Non-pigmented ciliary epithelial cell (primary cell): ENCODE measurements around the gene NRP2.

Experiments used
- DNase-seq: peaks from one replicate; pipeline ENCODE4 v3.0.0-alpha.2; 2010; ENCODE audit warnings: low read depth

The NRP2 gene

DNA sequence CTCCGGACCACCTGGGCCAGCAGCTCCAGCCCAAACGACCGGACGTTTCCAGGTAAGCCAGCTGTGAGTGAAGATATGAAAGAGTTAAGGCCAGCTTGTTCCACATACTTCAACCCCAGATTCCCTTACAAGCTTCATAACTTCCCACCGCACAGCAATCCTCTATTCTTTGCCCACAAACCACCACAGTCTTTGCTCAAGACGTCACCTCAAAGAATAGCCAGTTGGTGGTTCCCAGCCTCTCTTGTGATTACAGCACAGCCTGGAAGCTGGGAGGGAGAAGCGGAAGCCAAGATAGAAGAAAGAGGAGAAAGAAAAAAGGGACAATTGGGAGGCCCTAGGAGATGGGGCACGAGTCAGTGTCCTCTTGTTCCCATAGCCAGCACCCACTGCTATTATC, 70.6 kb downstream of the NRP2 start:
- DNase-seq = no peak

- DNase-seq = no peak
Measured at GRCh38 chr2:205754285-205754923, 72.1 kb downstream of the NRP2 start.

- no peak for DNase-seq
Measured at GRCh38 chr2:205754924-205755321, 72.6 kb downstream of the NRP2 start.

GRCh38 chr2:205755923-205756322, 73.6 kb downstream of the NRP2 start:
- no peak for DNase-seq

DNA sequence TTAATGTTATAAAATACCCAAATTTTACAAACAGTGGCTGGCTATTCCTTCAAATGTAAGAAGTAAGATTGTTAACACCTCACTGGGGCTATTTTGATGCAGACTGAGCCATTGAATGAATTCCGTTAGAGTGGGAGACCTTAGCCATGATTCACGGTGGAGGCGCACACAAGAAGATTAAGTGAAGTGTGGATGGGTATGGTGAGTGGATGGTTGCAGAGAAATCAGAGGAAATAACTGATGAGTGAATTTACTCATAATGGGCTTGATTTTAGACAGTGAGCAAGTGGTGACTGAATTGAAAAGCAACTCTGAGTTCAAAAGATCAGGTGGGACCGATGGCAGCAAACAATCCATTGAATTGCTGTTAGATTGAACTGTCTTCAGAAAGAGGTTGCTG, 75.0 kb downstream of the NRP2 start:
- no peak for DNase-seq

GRCh38 chr2:205758051-205758450, 75.8 kb downstream of the NRP2 start:
- peak; percentile 82 for DNase-seq

- DNase-seq = no peak
Measured at GRCh38 chr2:205758500-205758899, 76.2 kb downstream of the NRP2 start.

GRCh38 chr2:205759257-205759656, 77.0 kb downstream of the NRP2 start:
- DNase-seq = no peak

GRCh38 chr2:205759732-205760131, 77.4 kb downstream of the NRP2 start:
- no peak for DNase-seq

DNA sequence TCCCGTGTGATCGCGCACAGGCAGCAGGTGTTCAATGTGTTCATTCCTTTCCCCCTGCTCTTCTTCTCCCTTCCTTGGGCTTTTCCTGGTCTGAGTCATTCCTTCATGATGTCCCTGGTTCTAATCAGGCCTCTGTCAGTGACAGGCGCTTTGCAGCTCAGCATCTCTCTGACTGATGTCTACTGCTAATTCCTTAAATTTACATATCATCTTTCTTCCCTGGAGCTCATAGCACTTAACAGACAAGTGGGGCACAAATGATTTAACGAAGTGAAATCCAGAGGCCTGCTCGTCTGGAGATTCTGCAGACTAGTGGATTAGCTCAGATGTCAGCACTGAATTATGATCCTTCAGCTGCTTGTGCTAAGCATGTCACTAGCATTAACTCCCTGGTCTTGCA, 77.9 kb downstream of the NRP2 start:
- DNase-seq = no peak

DNA sequence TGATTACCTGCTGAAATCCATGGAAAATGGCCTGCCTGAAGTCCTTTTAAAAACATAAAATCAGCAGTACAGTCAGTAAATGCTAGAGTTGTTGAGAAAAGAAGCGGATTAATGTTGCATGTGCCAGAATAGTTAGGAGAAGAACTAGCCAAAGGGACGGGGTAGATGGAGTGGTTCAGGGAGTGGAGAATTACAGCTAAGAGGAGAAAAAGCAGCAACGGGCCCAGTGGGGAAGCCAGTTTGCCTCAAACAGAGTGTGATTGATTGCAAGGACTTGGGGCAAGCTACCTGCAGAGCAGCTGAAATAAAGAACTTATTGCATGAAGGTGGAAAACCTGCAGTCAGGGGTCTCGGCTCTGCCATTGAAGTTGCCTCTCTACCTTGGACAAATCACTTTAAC, 79.1 kb downstream of the NRP2 start:
- no peak for DNase-seq

DNA sequence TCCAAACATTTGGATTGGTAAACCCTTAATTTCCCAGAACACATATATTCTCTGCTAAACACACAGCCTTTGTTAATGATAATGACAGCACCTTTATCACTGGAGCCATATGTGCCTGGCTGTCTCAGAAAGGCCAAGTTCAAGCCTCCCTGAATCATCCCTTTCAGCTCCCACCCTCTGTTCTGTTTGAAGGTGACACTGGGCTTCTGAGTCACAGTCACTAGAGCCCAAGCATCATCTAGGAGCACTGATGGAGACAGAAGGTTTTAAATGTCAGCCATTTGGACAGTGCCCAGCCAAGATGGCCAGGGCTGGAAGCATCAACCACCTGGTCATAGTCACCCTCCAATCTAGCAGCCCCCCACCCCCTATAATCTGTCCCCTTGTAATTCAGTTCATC, 80.6 kb downstream of the NRP2 start:
- DNase-seq = no peak

GRCh38 chr2:205763708-205764211, 81.5 kb downstream of the NRP2 start:
- peak; percentile 82 for DNase-seq

GRCh38 chr2:205764270-205764746, 82.0 kb downstream of the NRP2 start:
- no peak for DNase-seq

- no peak for DNase-seq
Measured at GRCh38 chr2:205765151-205765550, 82.8 kb downstream of the NRP2 start.

GRCh38 chr2:205766779-205767359, 84.6 kb downstream of the NRP2 start:
- DNase-seq = no peak

- no peak for DNase-seq
Measured at GRCh38 chr2:205767617-205768016, 85.3 kb downstream of the NRP2 start.

DNA sequence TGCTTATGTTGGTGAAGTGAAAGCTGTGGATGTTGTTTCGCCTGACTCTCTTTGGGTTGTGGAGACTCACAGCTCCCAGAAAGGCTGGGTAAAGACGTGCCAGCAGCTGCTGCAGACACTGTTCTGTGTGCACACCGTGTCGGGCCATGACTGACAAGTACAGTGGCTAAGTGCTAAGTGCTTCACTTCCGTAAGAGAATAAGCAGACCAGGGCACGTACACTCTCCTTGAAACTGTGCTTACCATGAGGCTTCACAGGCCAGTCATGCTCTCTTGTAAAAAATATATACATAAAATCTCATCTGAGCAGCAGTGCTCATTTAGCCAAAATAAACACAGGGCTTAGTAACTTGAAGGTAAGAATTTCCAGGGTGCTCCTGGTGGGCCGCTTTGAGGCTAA, 86.0 kb downstream of the NRP2 start:
- DNase-seq = no peak

DNA sequence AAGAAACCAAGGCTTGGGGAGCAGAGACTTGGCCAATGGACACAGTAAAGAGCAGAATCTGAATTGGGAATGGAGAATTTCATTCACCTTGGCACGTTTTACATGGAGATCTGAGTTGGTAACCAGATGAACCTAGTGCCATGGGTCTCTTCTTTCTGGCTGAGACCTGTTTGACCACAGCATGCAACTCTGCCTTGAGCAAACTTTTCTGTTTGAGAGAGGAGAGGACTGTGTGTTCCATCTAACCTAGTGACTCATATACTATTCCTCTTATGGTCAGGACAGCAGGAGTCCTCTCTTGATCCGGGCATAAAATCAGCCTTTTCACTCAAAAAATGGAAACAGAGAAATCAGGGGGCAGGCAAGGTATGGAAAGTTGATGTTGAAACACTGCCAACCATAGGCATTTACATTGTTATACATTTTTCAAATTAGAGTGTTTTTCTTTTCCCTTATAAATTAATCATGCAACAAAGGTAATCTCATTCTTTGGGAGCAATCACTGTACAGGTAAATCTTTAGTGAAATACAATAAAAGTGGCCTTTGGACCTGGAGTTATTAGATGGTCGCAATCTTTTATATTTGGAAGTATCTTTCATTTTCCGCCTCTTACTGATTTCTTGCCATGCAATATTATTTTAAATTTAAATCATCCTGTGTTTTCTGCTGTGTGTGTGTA, 86.7 kb downstream of the NRP2 start:
- no peak for DNase-seq

DNA sequence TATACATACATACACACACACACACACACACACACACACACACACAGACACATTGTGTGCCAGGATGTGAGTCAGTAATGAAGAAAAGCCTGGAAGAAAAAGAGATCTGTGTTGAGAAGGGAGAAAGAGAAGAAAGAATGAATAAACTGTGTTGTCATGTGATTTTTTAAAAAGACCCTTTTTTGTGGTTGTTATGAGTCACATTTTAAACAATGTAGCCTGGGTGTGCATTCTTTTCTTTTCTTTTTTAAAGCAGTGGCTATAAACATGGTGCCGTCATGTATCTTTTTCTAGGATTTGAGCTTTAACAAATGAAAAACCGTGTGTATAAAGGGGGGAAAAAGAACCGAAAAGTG, 87.2 kb downstream of the NRP2 start:
- DNase-seq = peak; percentile 73

DNA sequence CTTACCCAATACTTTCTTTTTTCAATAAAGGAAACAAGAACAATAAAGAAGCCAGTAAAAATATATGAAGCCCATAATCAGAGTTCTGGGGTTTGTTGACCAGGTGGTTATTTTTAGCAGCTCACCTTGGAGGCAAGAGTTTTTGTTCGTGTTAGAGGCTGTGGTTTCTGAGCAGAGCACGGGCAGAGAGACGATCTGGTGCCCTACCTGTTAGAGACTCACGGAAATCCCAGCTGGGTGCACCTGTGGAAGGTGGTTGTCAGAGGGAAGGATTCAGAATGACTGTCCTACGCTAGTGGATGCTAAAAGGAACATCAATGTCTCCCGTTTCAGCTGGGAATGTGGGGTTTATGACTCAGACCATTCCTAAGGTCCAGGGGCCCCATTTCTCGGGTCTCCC, 87.6 kb downstream of the NRP2 start:
- DNase-seq = no peak

DNA sequence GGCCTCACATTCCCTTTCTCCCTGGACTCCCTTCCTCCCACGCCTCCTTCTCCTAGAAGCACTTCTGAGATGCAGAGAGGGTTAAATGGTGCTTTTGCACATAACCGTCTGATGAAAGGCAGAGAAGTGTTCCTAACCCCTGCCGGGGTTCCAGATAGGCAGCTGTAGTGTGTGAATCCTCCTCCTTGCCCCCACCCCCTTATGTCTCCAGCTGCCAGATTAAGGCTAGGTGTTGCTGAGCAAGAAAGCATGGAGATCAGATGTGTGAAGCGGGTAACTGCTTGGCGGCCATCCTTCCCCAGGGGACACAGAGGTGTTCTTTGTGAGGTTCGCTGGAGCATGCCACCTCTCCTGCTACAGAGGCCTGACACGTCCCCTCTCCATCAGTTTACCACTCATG, 88.3 kb downstream of the NRP2 start:
- no peak for DNase-seq

GRCh38 chr2:205771031-205771430, 88.7 kb downstream of the NRP2 start:
- DNase-seq = no peak
